ENCODE data around the gene PRDM4.
"Not testable (repeated sequence)": the region's sequence is repeated elsewhere in the genome, so short reads cannot be mapped to it uniquely, and the experiment has no call there.

Gene PRDM4

GRCh38 chr12:107695772-107696171 is 65.2 kb downstream of the PRDM4 start:
- DNase-seq (ENCODE audit: low read depth in 2 of 2) = not testable (repeated sequence)

- DNase-seq (ENCODE audit: low read depth in 2 of 2) = peak; percentile 91
These were observed 75.3 kb downstream of the PRDM4 start, which contains the start of gene PWP1 for GRCh38 chr12:107685360-107686248. Gene PWP1 (plus strand): TSS chr12:107685799. CDS start chr12:107685900, 101 bp downstream.

- no peak for DNase-seq (ENCODE audit: low read depth in 2 of 2)
These were observed 76.0 kb downstream of the PRDM4 start for GRCh38 chr12:107684990-107685359.

- no peak for DNase-seq (ENCODE audit: low read depth in 2 of 2)
These were observed 76.7 kb downstream of the PRDM4 start for GRCh38 chr12:107684029-107684795.

Data from activated CD8-positive, alpha-beta memory T cell treated with anti-CD3 and anti-CD28 coated beads for 4 hours (primary cell).